Measurements from ENCODE around the gene VAMP5.
"Not testable (repeated sequence)": the region's sequence is repeated elsewhere in the genome, so short reads cannot be mapped to it uniquely, and the experiment has no call there.

GRCh38 chr2:85544254-85544691, 40.0 kb upstream of the VAMP5 start:
- not testable (repeated sequence) for TF ChIP-seq POLR2A (IDR thresholded peaks at IDR 0.05)
- TF ChIP-seq CTCF (IDR thresholded peaks at IDR 0.05): peak in 1 of 6 experiments; percentile 0
